ENCODE data around the gene ZNF746.

- TF ChIP-seq CTCF (IDR thresholded peaks at IDR 0.05) (no peak), POLR2A (IDR thresholded peaks at IDR 0.05) (no peak)
These were observed 47.7 kb downstream of the ZNF746 start for GRCh38 chr7:149449897-149450296.

Data from adrenal gland (tissue), 5 donors.